Type B pancreatic cell (in vitro differentiated cells): ENCODE data around the gene ZSWIM3. TPM values are rescaled to one million over a fixed set of nuclear protein-coding genes. Genes with fewer than 3 reads are reported as not detected.
A peak's percentile ranks its signal among the peaks of the same experiment; 100 is the strongest.

Experiments used
- DNase-seq: peaks from one replicate; pipeline ENCODE4 v3.0.0; 2021; ENCODE audit warnings: mixed read lengths; ENCODE audit not compliant: unreplicated experiment; ENCODE audit errors: extremely low spot score
- H3K27ac Mint-ChIP-seq: 2 replicates; pipeline ENCODE4 v1.8.0; 2021; ENCODE audit warnings: mild to moderate bottlenecking, mixed read lengths
- H3K27me3 Mint-ChIP-seq: 2 replicates; pipeline ENCODE4 v1.8.0; 2021; ENCODE audit warnings: mixed read lengths
- H3K36me3 Mint-ChIP-seq: 2 replicates; pipeline ENCODE4 v1.8.0; 2021; ENCODE audit warnings: mixed read lengths
- H3K4me1 Mint-ChIP-seq: one replicate; pipeline ENCODE4 v1.8.0; 2021; ENCODE audit warnings: mixed read lengths; ENCODE audit not compliant: unreplicated experiment
- H3K4me3 Mint-ChIP-seq: 2 replicates; pipeline ENCODE4 v1.8.0; 2021; ENCODE audit warnings: mild to moderate bottlenecking, mixed read lengths
- H3K9me3 Mint-ChIP-seq: 2 replicates; pipeline ENCODE4 v1.8.0; 2021; ENCODE audit warnings: mixed read lengths
- total RNA-seq: library from RNA; stranded (reverse); gene quantifications from 2 replicates; pipeline ENCODE4 v1.2.1, GENCODE V29; 2021; ENCODE audit warnings: low replicate concordance
- TF ChIP-seq, protein P1 (sequence below): fragments of 200-600 bp; sonication (generic); conservative IDR thresholded peaks from 2 replicates; pipeline ENCODE4 v1.5.0; 2021; ENCODE audit warnings: antibody characterized with exemption, mild to moderate bottlenecking

Gene ZSWIM3
- total RNA-seq, 1 donor from 2014 or later: 4.7 TPM

DNA sequence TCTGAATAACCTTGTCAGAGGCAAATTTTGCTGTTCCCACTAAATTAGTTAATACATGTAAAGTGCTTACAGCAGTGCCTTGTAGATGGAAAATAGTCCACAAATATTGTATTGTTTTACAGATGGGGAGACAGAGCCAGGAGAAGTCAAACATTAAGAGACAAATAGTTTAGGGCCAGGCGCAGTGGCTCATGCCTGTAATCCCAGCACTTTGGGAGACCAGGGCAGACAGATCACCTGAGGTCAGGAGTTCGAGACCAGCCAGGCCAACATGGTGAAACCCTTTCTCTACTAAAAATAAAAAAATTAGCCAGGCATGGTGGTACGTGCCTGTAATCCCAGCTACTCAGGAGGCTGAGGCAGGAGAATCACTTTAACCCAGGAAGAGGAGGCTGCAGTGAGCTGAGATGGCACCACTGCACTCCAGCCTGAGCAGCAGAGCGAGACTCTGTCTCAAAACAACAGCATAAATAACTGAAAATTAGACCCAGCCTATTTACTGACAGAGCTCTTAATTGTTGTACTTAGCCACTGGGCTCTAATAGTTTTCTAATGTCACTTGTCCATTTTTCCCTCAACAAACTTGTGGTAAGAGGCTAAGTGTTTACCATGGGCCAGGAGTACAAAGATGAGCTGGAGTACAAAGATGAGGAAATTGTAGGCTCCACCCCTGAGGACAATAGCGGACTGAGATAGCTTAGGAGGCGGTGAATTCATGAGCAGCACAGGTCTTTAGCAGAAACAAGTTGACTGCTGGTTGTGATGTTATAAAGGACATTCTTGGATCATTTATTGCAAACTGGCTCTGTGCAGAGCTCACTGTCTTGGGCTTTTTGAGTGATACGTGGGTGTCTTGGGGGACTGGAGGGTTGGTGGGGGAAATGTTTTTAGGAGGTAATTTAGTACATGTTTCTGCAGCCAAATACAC is 6.4 kb downstream of the ZSWIM3 start:
- no peak overlapping the region for H3K4me3 Mint-ChIP-seq
- H3K27me3 Mint-ChIP-seq: no peaks in the 10 kb centered on the region
- peak overlapping the region; percentile 64 for H3K27ac Mint-ChIP-seq
- peaks cover 4% of the 10 kb centered on the region for H3K36me3 Mint-ChIP-seq
- H3K4me1 Mint-ChIP-seq: peaks cover 14% of the 10 kb centered on the region
- no peaks in the 10 kb centered on the region for H3K9me3 Mint-ChIP-seq
- DNase-seq: no peak
- TF ChIP-seq, protein P1, sequence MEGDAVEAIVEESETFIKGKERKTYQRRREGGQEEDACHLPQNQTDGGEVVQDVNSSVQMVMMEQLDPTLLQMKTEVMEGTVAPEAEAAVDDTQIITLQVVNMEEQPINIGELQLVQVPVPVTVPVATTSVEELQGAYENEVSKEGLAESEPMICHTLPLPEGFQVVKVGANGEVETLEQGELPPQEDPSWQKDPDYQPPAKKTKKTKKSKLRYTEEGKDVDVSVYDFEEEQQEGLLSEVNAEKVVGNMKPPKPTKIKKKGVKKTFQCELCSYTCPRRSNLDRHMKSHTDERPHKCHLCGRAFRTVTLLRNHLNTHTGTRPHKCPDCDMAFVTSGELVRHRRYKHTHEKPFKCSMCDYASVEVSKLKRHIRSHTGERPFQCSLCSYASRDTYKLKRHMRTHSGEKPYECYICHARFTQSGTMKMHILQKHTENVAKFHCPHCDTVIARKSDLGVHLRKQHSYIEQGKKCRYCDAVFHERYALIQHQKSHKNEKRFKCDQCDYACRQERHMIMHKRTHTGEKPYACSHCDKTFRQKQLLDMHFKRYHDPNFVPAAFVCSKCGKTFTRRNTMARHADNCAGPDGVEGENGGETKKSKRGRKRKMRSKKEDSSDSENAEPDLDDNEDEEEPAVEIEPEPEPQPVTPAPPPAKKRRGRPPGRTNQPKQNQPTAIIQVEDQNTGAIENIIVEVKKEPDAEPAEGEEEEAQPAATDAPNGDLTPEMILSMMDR: no peak

DNA sequence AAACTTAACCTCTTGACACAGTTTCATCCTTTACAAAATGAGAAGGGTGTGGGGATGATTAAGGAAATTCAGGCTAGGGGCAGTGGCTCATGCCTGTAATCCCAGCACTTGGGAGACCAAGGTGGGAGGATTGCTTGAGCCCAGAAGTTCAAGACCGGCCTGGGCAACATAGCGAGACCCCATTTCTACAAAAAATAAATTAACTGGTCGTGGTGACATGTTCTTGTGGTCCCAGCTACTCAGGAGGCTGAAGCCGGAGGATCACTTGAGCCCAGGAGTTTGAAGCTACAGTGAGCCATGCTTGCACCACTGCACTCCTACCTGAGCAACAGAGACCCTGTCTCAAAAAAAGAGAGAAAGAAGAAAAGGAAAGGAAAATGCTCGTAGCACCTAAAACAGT is 9.0 kb downstream of the ZSWIM3 start:
- no peak overlapping the region for H3K4me3 Mint-ChIP-seq
- H3K4me1 Mint-ChIP-seq: peaks cover 6% of the 10 kb centered on the region
- H3K9me3 Mint-ChIP-seq: no peaks in the 10 kb centered on the region
- DNase-seq: no peak
- no peaks in the 10 kb centered on the region for H3K27me3 Mint-ChIP-seq
- H3K27ac Mint-ChIP-seq: no peak overlapping the region
- TF ChIP-seq, protein P1: no peak
- H3K36me3 Mint-ChIP-seq: peaks cover 4% of the 10 kb centered on the region

DNA sequence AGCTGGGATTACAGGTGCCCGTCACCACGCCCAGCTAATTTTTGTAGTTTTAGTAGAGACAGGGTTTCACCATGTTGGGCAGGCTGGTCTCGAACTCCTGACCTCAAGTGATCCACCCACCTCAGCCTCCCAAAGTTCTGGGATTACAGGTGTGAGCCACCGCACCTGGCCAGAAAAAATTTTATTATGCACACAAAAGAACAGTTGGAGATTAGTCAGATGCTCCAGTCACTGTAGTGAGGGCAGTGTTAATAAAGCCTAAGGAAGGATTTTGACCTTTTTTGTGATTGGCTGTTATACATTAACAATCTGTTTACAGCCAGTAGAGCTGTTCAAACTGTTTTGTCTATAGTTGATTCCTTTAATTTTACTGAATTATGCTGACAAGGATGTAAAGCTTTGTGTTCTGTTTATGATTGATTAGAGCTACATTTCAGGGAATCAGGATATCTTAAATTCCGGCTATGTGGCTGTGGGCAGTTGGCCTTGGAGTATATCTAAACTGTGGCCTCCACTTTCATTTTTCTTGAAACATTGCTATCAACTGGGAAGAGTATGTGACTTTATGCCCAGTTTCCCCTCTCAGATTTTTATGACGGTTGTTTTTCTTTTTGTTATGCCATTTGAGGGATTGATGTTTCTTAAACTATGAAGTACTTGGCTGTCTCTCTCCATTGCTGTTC is 9.9 kb downstream of the ZSWIM3 start:
- Mint-ChIP-seq H3K4me3 (no peak overlapping the region), H3K36me3 (peaks cover 4% of the 10 kb centered on the region), H3K4me1 (peaks cover 6% of the 10 kb centered on the region), H3K9me3 (no peaks in the 10 kb centered on the region), H3K27ac (no peak overlapping the region), H3K27me3 (no peaks in the 10 kb centered on the region)
- DNase-seq: no peak
- TF ChIP-seq, protein P1: no peak

- H3K27me3 Mint-ChIP-seq: no peaks in the 10 kb centered on the region
- H3K27ac Mint-ChIP-seq: no peak overlapping the region
- H3K4me3 Mint-ChIP-seq: no peak overlapping the region
- H3K36me3 Mint-ChIP-seq: peaks cover 4% of the 10 kb centered on the region
- TF ChIP-seq, protein P1: no peak
- H3K4me1 Mint-ChIP-seq: peaks cover 6% of the 10 kb centered on the region
- DNase-seq: no peak
- H3K9me3 Mint-ChIP-seq: no peaks in the 10 kb centered on the region
Measured at GRCh38 chr20:45867819-45868176, 10.4 kb downstream of the ZSWIM3 start.

DNA sequence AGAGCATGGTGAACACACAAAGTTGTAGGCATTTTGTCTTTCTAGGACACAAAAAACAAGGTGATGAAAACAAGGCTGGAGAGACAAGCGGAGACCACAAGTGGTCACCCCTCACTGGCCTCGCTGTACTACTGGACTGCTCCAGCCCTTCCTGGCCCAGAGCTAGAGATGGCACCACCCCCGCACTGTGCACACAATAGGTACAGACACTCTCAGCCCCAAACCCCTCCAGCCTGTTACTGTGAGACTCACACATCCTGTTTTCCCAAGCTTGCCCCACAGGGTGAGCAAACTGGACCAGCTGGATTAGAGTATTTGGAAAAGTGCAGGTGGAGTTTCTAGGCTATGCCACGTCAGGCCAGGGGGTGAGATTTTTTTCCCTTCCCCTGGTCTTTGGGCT is 15.2 kb downstream of the ZSWIM3 start:
- Mint-ChIP-seq H3K27me3 (no peaks in the 10 kb centered on the region), H3K9me3 (no peaks in the 10 kb centered on the region), H3K27ac (no peak overlapping the region)

More for the DNA sequence above, 15.2 kb downstream of the ZSWIM3 start:
- H3K36me3 Mint-ChIP-seq: no peaks in the 10 kb centered on the region
- no peak overlapping the region for H3K4me3 Mint-ChIP-seq
- no peak for DNase-seq
- TF ChIP-seq, protein P1: no peak
- no peaks in the 10 kb centered on the region for H3K4me1 Mint-ChIP-seq
